Measurements from ENCODE around the gene UCN2.
A peak's percentile ranks its signal among the peaks of the same experiment; 100 is the strongest.

The UCN2 gene

GRCh38 chr3:48558493-48559134 is 5.0 kb downstream of the UCN2 start:
- no peak for TF ChIP-seq CTCF (conservative IDR thresholded peaks at IDR 0.05; ENCODE audit: control insufficient read depth, insufficient read depth, low read depth, low read length)
- DNase-seq (ENCODE audit: low read depth): no peak
- no peak overlapping the region for H3K4me3 ChIP-seq (ENCODE audit: control insufficient read depth, low read depth, low read length)

GRCh38 chr3:48556796-48557626 is 6.6 kb downstream of the UCN2 start, which contains the start of gene PFKFB4:
TSS of gene PFKFB4 (minus strand) at chr3:48556803. CDS start at chr3:48556777, 26 bp downstream.
- peak within 1 kb of the TSS; percentile 69 for H3K4me3 ChIP-seq (ENCODE audit: control insufficient read depth, low read depth, low read length)
- no peak for TF ChIP-seq CTCF (conservative IDR thresholded peaks at IDR 0.05; ENCODE audit: control insufficient read depth, insufficient read depth, low read depth, low read length)
- peak; percentile 99 for DNase-seq (ENCODE audit: low read depth)

DNA sequence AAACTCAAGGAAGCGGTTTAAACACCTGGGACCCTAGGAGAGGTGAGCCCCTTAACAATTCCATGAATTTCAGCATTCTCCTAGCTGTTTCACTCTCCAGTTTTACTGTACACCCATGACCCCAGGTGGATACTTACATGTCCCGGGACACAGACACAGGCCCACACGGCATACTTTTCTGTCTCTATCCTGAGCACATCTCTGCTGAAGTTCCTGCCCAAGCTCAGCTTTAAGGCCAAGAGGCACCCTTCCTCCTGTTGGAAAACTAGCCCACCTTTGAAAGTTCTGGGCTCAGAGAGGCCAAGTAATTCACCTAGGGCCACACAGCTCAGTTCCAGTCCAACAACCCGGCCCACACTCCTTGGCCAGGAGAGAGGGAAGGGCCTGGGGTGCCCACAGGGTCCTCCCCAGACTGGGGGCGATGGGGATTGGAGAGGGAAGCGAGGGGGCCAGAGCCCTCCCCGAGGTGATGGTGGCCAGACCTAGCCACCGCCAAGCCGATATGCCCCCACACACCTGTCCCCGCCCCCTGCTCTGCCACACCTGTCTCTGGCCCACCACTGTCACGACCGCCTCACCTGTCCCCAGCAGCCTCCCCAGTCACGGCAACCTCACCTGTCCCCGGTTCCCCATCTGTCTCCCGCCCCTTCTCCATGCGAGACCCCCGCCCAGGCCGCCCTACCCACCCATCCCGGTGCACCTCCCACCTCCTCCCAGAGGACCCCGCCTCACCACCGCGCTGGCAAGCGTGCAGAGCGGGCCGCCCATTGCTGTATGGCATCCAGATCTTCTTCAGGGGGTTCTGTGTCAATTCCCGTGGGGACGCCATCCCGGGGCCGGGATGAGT is 7.4 kb downstream of the UCN2 start:
- no peak for DNase-seq (ENCODE audit: low read depth)
- no peak for TF ChIP-seq CTCF (conservative IDR thresholded peaks at IDR 0.05; ENCODE audit: control insufficient read depth, insufficient read depth, low read depth, low read length)
- H3K4me3 ChIP-seq (ENCODE audit: control insufficient read depth, low read depth, low read length): peak overlapping the region; percentile 69

- no peak for DNase-seq (ENCODE audit: low read depth)
- H3K4me3 ChIP-seq (ENCODE audit: control insufficient read depth, low read depth, low read length): no peak overlapping the region
- no peak for TF ChIP-seq CTCF (conservative IDR thresholded peaks at IDR 0.05; ENCODE audit: control insufficient read depth, insufficient read depth, low read depth, low read length)
Measured at GRCh38 chr3:48555231-48555948, 8.2 kb downstream of the UCN2 start.

GRCh38 chr3:48553886-48554845 is 9.4 kb downstream of the UCN2 start:
- TF ChIP-seq CTCF (conservative IDR thresholded peaks at IDR 0.05; ENCODE audit: control insufficient read depth, insufficient read depth, low read depth, low read length): no peak
- H3K4me3 ChIP-seq (ENCODE audit: control insufficient read depth, low read depth, low read length): no peak overlapping the region
- no peak for DNase-seq (ENCODE audit: low read depth)
